Astrocyte (in vitro differentiated cells and primary cell): ENCODE data around the gene AASS.

Experiments used
- CTCF ChIP-seq: IDR thresholded peaks from 2 replicates; pipeline ENCODE4 v1.5.1; 2011; ENCODE audit warnings: low read depth, mild to moderate bottlenecking, inconsistent platforms, low read length, moderate library complexity; ENCODE audit not compliant: insufficient read depth
- EZH2 ChIP-seq: IDR thresholded peaks from 2 replicates; pipeline ENCODE4 v1.6.1; 2012; ENCODE audit warnings: mild to moderate bottlenecking, low read length, inconsistent platforms; ENCODE audit not compliant: insufficient read depth

- TF ChIP-seq EZH2 (no peak), CTCF (no peak)
These were observed 48.4 kb downstream of the AASS start for GRCh38 chr7:122095642-122096041.
